GM21737 (cell line): ENCODE data around the gene TGFBR3.
"Not testable (repeated sequence)": the region's sequence is repeated elsewhere in the genome, so short reads cannot be mapped to it uniquely, and the experiment has no call there.

ENCODE experiments used
- ATAC-seq: cut with Tn5 transposase; IDR thresholded peaks from one replicate; pipeline ENCODE4 v1.9.1; 2021; ENCODE audit warnings: mild to moderate bottlenecking, moderate library complexity; ENCODE audit not compliant: unreplicated experiment

The TGFBR3 gene

GRCh38 chr1:91697861-91698260 lies 188.1 kb downstream of the TGFBR3 start:
- ATAC-seq: no peak

- no peak for ATAC-seq
These were observed 188.5 kb downstream of the TGFBR3 start for GRCh38 chr1:91697416-91697815.

DNA sequence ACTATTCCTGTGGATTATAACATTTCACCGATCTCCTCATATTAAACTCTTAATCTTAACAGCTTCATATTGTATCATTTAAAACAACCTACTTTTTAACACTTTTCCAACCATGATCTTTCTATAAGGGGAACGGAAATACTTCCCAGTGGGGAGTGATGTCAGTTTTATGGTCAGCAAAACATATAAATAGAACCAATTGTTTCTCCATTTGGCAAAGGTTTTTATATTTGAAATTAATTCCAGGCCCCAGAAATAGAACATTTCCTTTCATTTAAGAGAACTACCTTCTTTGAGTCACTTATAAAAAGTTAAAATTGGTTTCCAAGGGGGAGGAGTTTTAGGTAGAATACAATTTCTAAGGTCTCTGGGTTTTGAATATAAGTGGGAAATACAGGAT lies 189.6 kb downstream of the TGFBR3 start:
- ATAC-seq: no peak

DNA sequence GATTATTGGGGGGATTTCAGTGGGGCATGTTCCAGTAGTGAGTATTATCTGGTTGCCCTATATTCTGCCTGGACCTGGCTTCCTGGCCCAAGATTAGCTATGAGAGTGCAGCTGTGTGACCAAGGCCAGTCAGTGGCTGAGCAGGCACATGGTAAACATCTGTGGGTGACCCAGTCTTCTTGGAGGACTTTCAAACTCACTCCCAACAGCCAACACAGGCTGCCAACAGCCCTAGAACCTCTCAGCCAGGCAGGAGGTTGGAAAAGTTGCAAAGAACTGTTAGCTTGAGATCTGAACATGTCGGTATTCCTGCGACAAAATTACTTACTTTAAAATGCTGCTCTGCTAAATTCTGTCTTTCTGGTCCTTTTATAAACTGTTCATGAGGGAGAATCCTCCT lies 192.4 kb downstream of the TGFBR3 start:
- ATAC-seq: no peak

- ATAC-seq: no peak
These were observed 194.4 kb downstream of the TGFBR3 start for GRCh38 chr1:91691525-91691924.

DNA sequence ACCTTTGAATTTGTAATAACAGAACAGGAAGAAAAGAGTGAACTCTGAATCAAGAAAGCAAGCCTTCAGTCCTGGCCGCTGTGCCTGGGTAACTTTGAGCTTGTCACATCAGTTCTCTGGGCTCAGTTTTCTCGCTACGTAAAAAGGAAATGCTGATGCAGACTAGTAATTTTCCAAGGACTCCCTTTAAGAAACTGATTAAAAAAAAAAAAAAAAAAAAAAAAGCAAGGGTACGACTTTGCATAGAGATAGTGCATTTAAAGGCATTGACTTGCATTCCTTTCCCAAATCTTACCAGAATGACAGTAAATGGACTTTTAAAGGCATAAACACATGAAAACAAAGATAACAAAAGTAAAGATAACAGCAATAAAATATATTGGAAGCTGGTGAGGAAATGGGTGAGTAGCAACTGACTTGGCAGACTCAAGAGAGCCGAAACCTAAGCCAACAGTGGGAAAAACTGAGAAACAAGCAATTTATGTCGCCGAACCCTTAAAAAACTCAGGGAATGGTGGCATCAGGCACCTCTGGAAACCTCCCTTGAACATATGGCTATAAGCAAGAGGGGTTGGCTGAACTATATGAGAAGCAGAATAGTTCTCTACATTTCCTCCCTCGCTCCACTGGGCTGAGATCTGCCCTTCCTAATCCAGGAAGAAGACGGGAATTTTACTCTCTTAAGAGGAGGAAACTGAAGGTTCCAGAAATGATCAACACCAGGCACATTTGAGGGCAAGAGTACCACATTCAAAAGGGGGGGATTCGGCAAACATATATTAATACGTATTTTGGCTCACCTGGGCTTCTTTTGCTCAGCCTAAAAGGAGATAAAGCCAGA lies 196.1 kb downstream of the TGFBR3 start:
- no peak for ATAC-seq

DNA sequence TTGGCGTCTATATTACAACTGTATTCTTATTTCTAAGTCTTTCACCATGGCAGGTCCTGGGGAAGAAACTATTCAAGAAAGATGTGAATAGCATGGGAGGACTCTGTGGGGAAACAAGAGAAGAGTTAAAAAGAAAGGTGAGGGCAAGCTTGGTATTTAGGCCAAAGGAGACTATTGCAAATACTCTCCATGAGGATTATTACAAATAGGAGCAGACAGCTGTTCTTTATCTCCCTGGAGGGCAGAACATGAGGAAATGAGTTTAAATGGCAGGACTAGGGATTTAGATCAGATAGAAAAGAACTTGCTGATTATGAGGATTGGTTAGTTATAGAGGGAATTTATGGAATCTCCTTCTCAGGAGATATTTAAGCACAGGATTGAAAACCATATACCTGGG lies 198.5 kb downstream of the TGFBR3 start:
- no peak for ATAC-seq

DNA sequence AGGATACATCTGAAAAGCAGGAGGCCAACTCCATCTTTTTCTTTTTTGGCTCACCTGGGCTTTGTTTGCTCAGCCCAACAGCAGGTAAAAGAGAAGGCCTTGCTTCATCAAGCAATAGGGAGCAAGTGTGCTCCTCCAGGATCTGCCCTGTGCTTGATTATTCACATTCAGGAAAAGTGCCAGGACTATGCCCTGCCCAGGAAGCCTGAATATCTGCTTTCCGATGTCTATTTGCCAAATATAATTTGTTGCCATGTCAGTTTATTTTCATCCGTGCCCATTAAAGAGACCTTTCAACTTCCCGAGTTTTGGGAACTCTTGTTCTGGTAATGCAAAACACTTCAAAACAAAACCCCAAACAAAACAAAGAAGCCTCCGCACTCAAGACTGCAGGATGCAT lies 200.0 kb downstream of the TGFBR3 start:
- ATAC-seq: no peak

- no peak for ATAC-seq
These were observed 201.3 kb downstream of the TGFBR3 start for GRCh38 chr1:91684481-91685196.

DNA sequence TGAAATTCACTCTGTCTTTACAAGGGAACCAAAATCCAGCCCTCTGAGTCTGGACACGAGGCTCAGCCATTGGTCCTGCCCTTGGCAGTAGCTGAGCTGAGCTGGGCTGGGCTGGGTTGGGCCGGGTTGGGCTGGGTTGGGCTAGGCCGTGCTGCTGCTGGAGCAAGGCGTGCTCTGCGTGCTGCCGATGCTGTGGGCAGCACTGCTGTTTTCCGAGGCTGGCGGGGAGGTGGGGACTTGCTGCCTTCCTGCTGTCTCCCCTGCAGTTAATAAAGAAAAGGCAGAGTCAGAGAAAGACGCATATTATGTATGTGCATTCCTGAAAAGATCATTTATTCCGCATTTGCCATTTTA lies 202.4 kb downstream of the TGFBR3 start:
- ATAC-seq: no peak

- no peak for ATAC-seq
These were observed 202.9 kb downstream of the TGFBR3 start for GRCh38 chr1:91682882-91683597.

DNA sequence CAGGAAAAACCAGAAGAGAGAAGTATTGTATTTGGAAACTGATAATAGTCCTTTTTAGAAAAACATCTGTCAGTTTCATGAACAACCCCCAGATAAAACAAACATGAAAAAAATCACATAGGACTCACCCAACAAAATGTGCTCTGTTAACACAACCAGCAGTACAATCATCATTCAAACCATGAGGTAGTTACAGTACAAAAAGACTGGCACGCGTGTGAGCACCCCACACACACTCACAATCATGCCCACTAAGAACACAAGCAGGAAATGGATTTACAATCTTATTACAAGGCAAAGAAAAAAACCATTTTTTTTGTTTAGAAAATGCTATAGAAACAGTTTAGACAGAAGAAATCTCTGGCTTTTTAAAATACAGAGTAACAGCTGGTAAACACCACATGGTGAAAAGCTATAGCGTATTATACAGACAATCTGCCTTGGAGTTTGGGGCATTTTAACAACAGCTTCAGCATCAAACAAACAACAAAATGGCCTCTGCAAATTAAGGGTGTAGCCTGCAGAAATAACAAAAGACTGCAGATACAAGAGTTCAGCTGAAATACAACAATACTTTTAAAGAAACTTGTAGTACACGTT lies 205.3 kb downstream of the TGFBR3 start:
- no peak for ATAC-seq

DNA sequence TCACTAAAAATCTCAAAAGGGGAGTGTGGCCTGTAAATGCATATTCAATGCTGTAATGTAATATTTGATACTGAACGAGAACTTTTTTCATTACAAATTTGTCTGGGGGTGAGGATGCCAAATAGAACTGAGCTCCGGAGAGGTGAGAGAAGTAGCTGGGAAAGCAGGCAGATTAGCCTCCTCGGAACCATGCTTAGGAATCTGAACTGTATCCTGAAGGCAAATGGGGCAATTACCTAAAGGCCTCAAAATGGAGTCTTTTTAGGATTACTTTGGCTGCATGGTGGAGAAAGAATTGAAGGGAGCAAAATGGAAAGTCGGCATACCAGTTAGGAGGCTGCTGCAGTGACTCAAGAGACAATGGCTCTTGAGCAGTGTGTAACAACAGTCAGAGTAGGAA lies 206.5 kb downstream of the TGFBR3 start:
- ATAC-seq: no peak

- no peak for ATAC-seq
These were observed 209.9 kb downstream of the TGFBR3 start for GRCh38 chr1:91676030-91676429.

- no peak for ATAC-seq
These were observed 211.8 kb downstream of the TGFBR3 start for GRCh38 chr1:91674107-91674506.

- ATAC-seq: no peak
These were observed 212.3 kb downstream of the TGFBR3 start for GRCh38 chr1:91673613-91674012.

DNA sequence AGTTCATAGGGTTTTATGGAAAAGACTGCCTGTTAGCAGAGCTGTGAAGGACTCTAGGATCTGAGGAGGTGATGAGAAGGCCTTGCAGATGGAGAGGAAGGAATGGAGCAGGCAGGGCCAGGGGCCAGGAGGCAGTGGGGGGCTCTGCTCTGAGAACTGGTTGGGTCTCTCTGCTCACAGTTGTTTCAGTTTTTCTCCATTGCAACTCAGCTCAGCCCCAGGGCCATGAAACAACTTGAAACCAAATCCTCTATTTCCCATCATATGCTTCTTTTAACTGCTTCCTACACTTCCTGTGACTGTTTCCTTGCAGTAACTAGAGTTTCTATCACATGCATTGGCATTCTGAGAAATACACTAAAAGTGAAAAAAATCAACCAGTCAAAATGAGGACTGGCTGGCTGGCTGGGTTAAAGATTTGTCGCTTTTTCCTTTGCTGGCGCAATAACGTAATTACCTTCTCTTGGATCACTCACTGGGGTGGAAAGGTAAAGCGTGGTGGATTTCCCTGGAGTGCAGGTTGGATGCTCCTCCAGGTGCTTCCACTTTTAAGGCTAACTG lies 213.3 kb downstream of the TGFBR3 start:
- no peak for ATAC-seq

- no peak for ATAC-seq
These were observed 215.2 kb downstream of the TGFBR3 start for GRCh38 chr1:91670781-91671180.

DNA sequence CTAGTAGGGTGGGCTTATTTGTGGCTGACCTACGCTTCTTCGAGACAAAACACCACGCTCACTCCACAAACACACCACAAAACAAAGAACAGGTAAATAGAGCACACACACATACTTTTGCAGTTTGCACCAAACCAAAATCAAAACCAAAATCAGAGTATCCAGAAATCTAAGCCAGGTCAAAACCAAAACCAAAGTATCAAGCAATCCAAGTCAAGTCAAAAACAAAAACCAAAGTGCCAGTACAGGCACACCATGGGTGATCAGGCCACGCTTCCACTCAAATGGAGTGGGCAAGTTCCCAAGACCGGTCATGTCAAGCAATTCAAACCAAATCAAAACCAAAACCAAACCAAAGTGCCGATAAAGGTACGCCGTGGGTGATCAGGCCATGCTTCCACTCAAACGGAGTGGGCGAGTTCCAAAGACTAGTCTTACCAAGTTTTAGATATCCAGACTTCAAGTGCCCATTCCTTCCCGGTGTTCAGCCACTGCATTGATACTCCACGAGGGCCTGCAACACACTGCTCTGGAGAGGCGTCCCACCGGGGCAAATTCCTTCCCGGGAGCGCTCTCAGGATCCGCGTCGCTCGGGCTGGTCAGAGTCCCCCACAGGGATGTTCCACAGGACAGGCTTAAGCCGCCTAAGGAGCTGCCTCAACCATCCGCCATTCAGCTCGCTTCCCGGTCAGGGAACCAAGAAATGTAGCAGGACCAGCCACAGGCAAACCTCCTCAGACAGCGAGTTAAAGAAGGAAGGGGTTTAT lies 216.2 kb downstream of the TGFBR3 start:
- ATAC-seq: no peak

DNA sequence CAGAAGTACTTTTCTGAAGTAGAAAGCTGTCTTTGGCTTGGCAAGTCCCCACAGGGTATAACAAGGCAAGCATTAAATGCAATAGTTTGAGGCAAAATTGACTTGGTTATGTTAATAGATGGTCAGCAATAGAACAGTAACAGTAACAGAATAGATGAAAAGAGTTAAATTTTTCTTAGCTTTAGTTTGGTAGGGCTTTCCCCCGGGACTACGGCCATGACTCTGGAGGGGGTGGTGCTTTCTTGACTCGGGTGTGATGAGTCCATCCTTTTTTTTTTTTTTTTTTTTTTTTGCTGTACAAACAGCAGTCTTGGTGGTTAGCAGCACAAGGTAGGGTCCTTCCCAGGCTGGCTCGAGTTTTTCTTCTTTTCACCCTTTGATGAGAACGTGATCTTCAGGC lies 219.3 kb downstream of the TGFBR3 start:
- ATAC-seq: not testable (repeated sequence)
